Liver (tissue), 3 donors: ENCODE results near the gene RNF31.

Experiments
- EGR1 ChIP-seq, 2 donors: IDR thresholded peaks; 2 replicates each; pipeline ENCODE4 v1.6.1; 2016 to 2018; ENCODE audit warnings: antibody characterized with exemption in 2 of 2, low read depth in 2 of 2
- GABPA ChIP-seq, 2 donors: IDR thresholded peaks in 1 of 2; conservative IDR thresholded peaks in 1 of 2; 2 replicates each; pipeline ENCODE4 v1.6.1; 2016; ENCODE audit warnings: antibody characterized with exemption in 2 of 2, mild to moderate bottlenecking in 1 of 2, moderate library complexity in 1 of 2
- HNF4A ChIP-seq, 2 donors: conservative IDR thresholded peaks; 2 replicates each; pipeline ENCODE4 v1.6.1; 2016; ENCODE audit warnings: antibody characterized with exemption in 2 of 2, mild to moderate bottlenecking in 2 of 2
- JUND ChIP-seq, 2 donors: IDR thresholded peaks; 2 replicates each; pipeline ENCODE4 v1.6.1; 2016; ENCODE audit warnings: antibody characterized with exemption in 2 of 2
- RAD21 ChIP-seq, 2 donors: IDR thresholded peaks; 2 replicates each; pipeline ENCODE4 v1.6.1; 2016; ENCODE audit warnings: antibody characterized with exemption in 2 of 2, mild to moderate bottlenecking in 2 of 2
- REST ChIP-seq: IDR thresholded peaks from 2 replicates; pipeline ENCODE4 v1.6.1; 2016; ENCODE audit warnings: antibody characterized with exemption, mild to moderate bottlenecking
- RXRA ChIP-seq, 2 donors: IDR thresholded peaks; 2 replicates each; pipeline ENCODE4 v1.6.1; 2017 to 2018; ENCODE audit warnings: antibody characterized with exemption in 2 of 2, mild to moderate bottlenecking in 1 of 2
- SP1 ChIP-seq: IDR thresholded peaks from 2 replicates; pipeline ENCODE4 v1.6.1; 2018; ENCODE audit warnings: antibody characterized with exemption, mild to moderate bottlenecking
- TAF1 ChIP-seq: conservative IDR thresholded peaks from 2 replicates; pipeline ENCODE4 v1.6.1; 2016; ENCODE audit warnings: antibody characterized with exemption, mild to moderate bottlenecking
- YY1 ChIP-seq: IDR thresholded peaks from 2 replicates; pipeline ENCODE4 v1.6.1; 2016; ENCODE audit warnings: antibody characterized with exemption, mild to moderate bottlenecking
- TF ChIP-seq, protein P1 (sequence below): fragments of 150-350 bp; IDR thresholded peaks from 2 replicates; pipeline ENCODE4 v1.5.1; 2017; ENCODE audit warnings: improper control_type of control experiment, low read depth, low read length; ENCODE audit not compliant: missing input control
- TF ChIP-seq, protein P2 (sequence below): IDR thresholded peaks from 2 replicates; pipeline ENCODE4 v1.6.1; 2016; ENCODE audit warnings: antibody characterized with exemption
- donor health status: healthy.
- donor health status: healthy.

- TF ChIP-seq GABPA (IDR thresholded peaks at IDR 0.05 in 1 of 2, conservative IDR thresholded peaks at IDR 0.05 in 1 of 2), result no peak
- no peak for TF ChIP-seq RAD21 (IDR thresholded peaks at IDR 0.05)
- TF ChIP-seq, protein P1, sequence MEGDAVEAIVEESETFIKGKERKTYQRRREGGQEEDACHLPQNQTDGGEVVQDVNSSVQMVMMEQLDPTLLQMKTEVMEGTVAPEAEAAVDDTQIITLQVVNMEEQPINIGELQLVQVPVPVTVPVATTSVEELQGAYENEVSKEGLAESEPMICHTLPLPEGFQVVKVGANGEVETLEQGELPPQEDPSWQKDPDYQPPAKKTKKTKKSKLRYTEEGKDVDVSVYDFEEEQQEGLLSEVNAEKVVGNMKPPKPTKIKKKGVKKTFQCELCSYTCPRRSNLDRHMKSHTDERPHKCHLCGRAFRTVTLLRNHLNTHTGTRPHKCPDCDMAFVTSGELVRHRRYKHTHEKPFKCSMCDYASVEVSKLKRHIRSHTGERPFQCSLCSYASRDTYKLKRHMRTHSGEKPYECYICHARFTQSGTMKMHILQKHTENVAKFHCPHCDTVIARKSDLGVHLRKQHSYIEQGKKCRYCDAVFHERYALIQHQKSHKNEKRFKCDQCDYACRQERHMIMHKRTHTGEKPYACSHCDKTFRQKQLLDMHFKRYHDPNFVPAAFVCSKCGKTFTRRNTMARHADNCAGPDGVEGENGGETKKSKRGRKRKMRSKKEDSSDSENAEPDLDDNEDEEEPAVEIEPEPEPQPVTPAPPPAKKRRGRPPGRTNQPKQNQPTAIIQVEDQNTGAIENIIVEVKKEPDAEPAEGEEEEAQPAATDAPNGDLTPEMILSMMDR, result no peak
- TF ChIP-seq REST, result no peak
- no peak for TF ChIP-seq HNF4A (conservative IDR thresholded peaks at IDR 0.05)
- TF ChIP-seq SP1, result no peak
- TF ChIP-seq YY1, result no peak
- no peak for TF ChIP-seq TAF1
- TF ChIP-seq EGR1 (IDR thresholded peaks at IDR 0.05; ENCODE audit: low read depth in 2 of 2), result no peak
- TF ChIP-seq JUND (IDR thresholded peaks at IDR 0.05), result no peak
- TF ChIP-seq, protein P2, sequence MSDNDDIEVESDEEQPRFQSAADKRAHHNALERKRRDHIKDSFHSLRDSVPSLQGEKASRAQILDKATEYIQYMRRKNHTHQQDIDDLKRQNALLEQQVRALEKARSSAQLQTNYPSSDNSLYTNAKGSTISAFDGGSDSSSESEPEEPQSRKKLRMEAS, result no peak
- TF ChIP-seq RXRA (IDR thresholded peaks at IDR 0.05), result no peak
These were observed 43.1 kb downstream of the RNF31 start for GRCh38 chr14:24190416-24190815.
